Glutamatergic neuron (in vitro differentiated cells): ENCODE measurements around the gene NME8. TPM values are rescaled to one million over a fixed set of nuclear protein-coding genes. Genes with fewer than 3 reads are reported as not detected.

Experiments
- DNase-seq: peaks from one replicate; pipeline ENCODE4 v3.0.0; 2022
- H3K27ac Mint-ChIP-seq: one replicate; pipeline ENCODE4 v1.8.0; 2020; ENCODE audit warnings: mild to moderate bottlenecking, mixed read lengths, inconsistent platforms; ENCODE audit not compliant: unreplicated experiment
- H3K27me3 Mint-ChIP-seq: one replicate; pipeline ENCODE4 v1.8.0; 2020; ENCODE audit warnings: mild to moderate bottlenecking, moderate library complexity, mixed read lengths, inconsistent platforms; ENCODE audit not compliant: unreplicated experiment
- H3K36me3 Mint-ChIP-seq: one replicate; pipeline ENCODE4 v1.8.0; 2020; ENCODE audit warnings: mild to moderate bottlenecking, mixed read lengths, inconsistent platforms; ENCODE audit not compliant: unreplicated experiment
- H3K4me1 Mint-ChIP-seq: one replicate; pipeline ENCODE4 v1.8.0; 2020; ENCODE audit warnings: mild to moderate bottlenecking, low read depth, mixed read lengths, inconsistent platforms; ENCODE audit not compliant: unreplicated experiment
- H3K4me3 Mint-ChIP-seq: one replicate; pipeline ENCODE4 v1.8.0; 2020; ENCODE audit warnings: mild to moderate bottlenecking, mixed read lengths, inconsistent platforms; ENCODE audit not compliant: unreplicated experiment
- H3K9me3 Mint-ChIP-seq: one replicate; pipeline ENCODE4 v1.8.0; 2020; ENCODE audit warnings: mild to moderate bottlenecking, moderate library complexity, mixed read lengths, inconsistent platforms; ENCODE audit not compliant: unreplicated experiment
- CTCF ChIP-seq: fragments of 200-600 bp; sonication (generic); IDR thresholded peaks from one replicate; pipeline ENCODE4 v1.5.0; 2021; ENCODE audit not compliant: partially characterized antibody, unreplicated experiment
- total RNA-seq: library from RNA; stranded (reverse); fragmentation: NEBNext Ultra II Directional; extraction: Animal tissue kit (Norgen Biotek cat#: 25700); gene quantifications from one replicate; pipeline ENCODE4 v1.2.1, GENCODE V29; 2021; ENCODE audit not compliant: unreplicated experiment

The NME8 gene
- total RNA-seq, 1 donor from 2014 or later, result not detected

- Mint-ChIP-seq H3K9me3 (peaks cover 11% of the 10 kb centered on the region), H3K4me1 (peaks cover 8% of the 10 kb centered on the region), H3K27ac (no peak overlapping the region), H3K4me3 (no peak overlapping the region), H3K36me3 (peaks cover 15% of the 10 kb centered on the region), H3K27me3 (peaks cover 7% of the 10 kb centered on the region)
- no peak for TF ChIP-seq CTCF
- no peak for DNase-seq
Measured at GRCh38 chr7:37923996-37924395, 75.6 kb downstream of the NME8 start.

- Mint-ChIP-seq H3K9me3 (peaks cover 9% of the 10 kb centered on the region), H3K36me3 (peaks cover 15% of the 10 kb centered on the region), H3K27me3 (peaks cover 7% of the 10 kb centered on the region), H3K4me1 (peaks cover 8% of the 10 kb centered on the region), H3K27ac (no peak overlapping the region), H3K4me3 (no peak overlapping the region)
- no peak for TF ChIP-seq CTCF
- DNase-seq, result no peak
Measured at GRCh38 chr7:37924491-37925041, 76.2 kb downstream of the NME8 start.

- no peak overlapping the region for H3K4me3 Mint-ChIP-seq
- H3K36me3 Mint-ChIP-seq, result peaks cover 15% of the 10 kb centered on the region
- TF ChIP-seq CTCF, result no peak
- H3K27me3 Mint-ChIP-seq, result peaks cover 2% of the 10 kb centered on the region
- no peak overlapping the region for H3K27ac Mint-ChIP-seq
- DNase-seq, result no peak
- H3K4me1 Mint-ChIP-seq, result peaks cover 8% of the 10 kb centered on the region
- H3K9me3 Mint-ChIP-seq, result peaks cover 9% of the 10 kb centered on the region
Measured at GRCh38 chr7:37925620-37926019, 77.2 kb downstream of the NME8 start.

GRCh38 chr7:37927773-37928444, 79.5 kb downstream of the NME8 start:
- peaks cover 2% of the 10 kb centered on the region for H3K27me3 Mint-ChIP-seq
- peaks cover 4% of the 10 kb centered on the region for H3K9me3 Mint-ChIP-seq
- H3K27ac Mint-ChIP-seq, result no peak overlapping the region
- peaks cover 12% of the 10 kb centered on the region for H3K36me3 Mint-ChIP-seq
- no peak for DNase-seq
- peaks cover 2% of the 10 kb centered on the region for H3K4me1 Mint-ChIP-seq
- TF ChIP-seq CTCF, result no peak
- no peak overlapping the region for H3K4me3 Mint-ChIP-seq

GRCh38 chr7:37928878-37929277, 80.5 kb downstream of the NME8 start:
- H3K9me3 Mint-ChIP-seq, result no peaks in the 10 kb centered on the region
- H3K27me3 Mint-ChIP-seq, result no peaks in the 10 kb centered on the region
- no peak overlapping the region for H3K27ac Mint-ChIP-seq
- peaks cover 7% of the 10 kb centered on the region for H3K36me3 Mint-ChIP-seq
- no peak overlapping the region for H3K4me3 Mint-ChIP-seq
- no peaks in the 10 kb centered on the region for H3K4me1 Mint-ChIP-seq
- no peak for TF ChIP-seq CTCF
- DNase-seq, result no peak
